ENCODE data around the gene DNAJC15.
"Not testable (repeated sequence)": the region's sequence is repeated elsewhere in the genome, so short reads cannot be mapped to it uniquely, and the experiment has no call there.

GRCh38 chr13:42991233-42991897, 32.0 kb upstream of the DNAJC15 start:
- TF ChIP-seq POLR2AphosphoS5, CTCF (IDR thresholded peaks at IDR 0.05): not testable (repeated sequence)

Data from transverse colon (tissue), 4 donors.